H1 (cell line): ENCODE results near the gene MKI67.

Experiments used
- ATF3 ChIP-seq: IDR thresholded peaks from 2 replicates; pipeline ENCODE4 v1.6.1; 2011; ENCODE audit warnings: low read depth, mild to moderate bottlenecking, low read length; ENCODE audit not compliant: insufficient read depth
- KDM4A ChIP-seq: IDR thresholded peaks from one replicate; pipeline ENCODE4 v1.7.1; 2012; ENCODE audit warnings: low read depth, mild to moderate bottlenecking, moderate library complexity, low read length, inconsistent platforms; ENCODE audit not compliant: severe bottlenecking
- MAFK ChIP-seq: IDR thresholded peaks from 2 replicates; pipeline ENCODE4 v1.6.1; 2012; ENCODE audit warnings: low read depth, mild to moderate bottlenecking, improper control_type of control experiment, low read length
- RAD21 ChIP-seq, 2 experiments: IDR thresholded peaks in 1 of 2; conservative IDR thresholded peaks in 1 of 2; 2 replicates each; pipeline ENCODE4 v1.6.1; 2011; ENCODE audit warnings: low read depth in 2 of 2, low read length in 2 of 2, improper control_type of control experiment in 1 of 2, inconsistent platforms in 1 of 2, mild to moderate bottlenecking in 1 of 2, moderate library complexity in 1 of 2
- RFX5 ChIP-seq: IDR thresholded peaks from 2 replicates; pipeline ENCODE4 v1.6.1; 2011; ENCODE audit warnings: low read depth, low read length, improper control_type of control experiment, borderline replicate concordance
- SP1 ChIP-seq: IDR thresholded peaks from 2 replicates; pipeline ENCODE4 v1.6.1; 2011; ENCODE audit warnings: low read depth, low read length
- TF ChIP-seq, protein P1 (sequence below), 3 experiments: IDR thresholded peaks; 1 replicate in 2 of 3; 2 replicates in 1 of 3; pipeline versions ENCODE4 v1.5.1 to v1.6.1; 2011; ENCODE audit warnings: low read length in 3 of 3, mild to moderate bottlenecking in 3 of 3, inconsistent platforms in 2 of 3, low read depth in 1 of 3, moderate library complexity in 1 of 3; ENCODE audit not compliant: insufficient read depth in 1 of 3; ENCODE audit errors: control extremely low read depth in 1 of 3

GRCh38 chr10:128064108-128064969 is 61.9 kb downstream of the MKI67 start:
- TF ChIP-seq RAD21 (IDR thresholded peaks at IDR 0.05 in 1 of 2, conservative IDR thresholded peaks at IDR 0.05 in 1 of 2; ENCODE audit: low read depth in 2 of 2, low read length in 2 of 2) (no peak), MAFK (no peak), RFX5 (no peak), ATF3 (no peak), KDM4A (no peak), SP1 (no peak)
- TF ChIP-seq, protein P1, sequence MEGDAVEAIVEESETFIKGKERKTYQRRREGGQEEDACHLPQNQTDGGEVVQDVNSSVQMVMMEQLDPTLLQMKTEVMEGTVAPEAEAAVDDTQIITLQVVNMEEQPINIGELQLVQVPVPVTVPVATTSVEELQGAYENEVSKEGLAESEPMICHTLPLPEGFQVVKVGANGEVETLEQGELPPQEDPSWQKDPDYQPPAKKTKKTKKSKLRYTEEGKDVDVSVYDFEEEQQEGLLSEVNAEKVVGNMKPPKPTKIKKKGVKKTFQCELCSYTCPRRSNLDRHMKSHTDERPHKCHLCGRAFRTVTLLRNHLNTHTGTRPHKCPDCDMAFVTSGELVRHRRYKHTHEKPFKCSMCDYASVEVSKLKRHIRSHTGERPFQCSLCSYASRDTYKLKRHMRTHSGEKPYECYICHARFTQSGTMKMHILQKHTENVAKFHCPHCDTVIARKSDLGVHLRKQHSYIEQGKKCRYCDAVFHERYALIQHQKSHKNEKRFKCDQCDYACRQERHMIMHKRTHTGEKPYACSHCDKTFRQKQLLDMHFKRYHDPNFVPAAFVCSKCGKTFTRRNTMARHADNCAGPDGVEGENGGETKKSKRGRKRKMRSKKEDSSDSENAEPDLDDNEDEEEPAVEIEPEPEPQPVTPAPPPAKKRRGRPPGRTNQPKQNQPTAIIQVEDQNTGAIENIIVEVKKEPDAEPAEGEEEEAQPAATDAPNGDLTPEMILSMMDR (IDR thresholded peaks at IDR 0.05; ENCODE audit: control extremely low read depth in 1 of 3, insufficient read depth in 1 of 3, low read depth in 1 of 3, low read length in 3 of 3), result no peak
